ENCODE results near the gene ADGRD2. TPM values are rescaled to one million over a fixed set of nuclear protein-coding genes. Genes with fewer than 3 reads are reported as not detected.

The ADGRD2 gene
- total RNA-seq, 2 donors from 2014 or later = 1.0 to 4.0 TPM

- Histone ChIP-seq H3K27me3 (replicated peaks; ENCODE audit: insufficient read depth) (peaks cover 20% of the 10 kb centered on the region), H3K36me3 (no peaks in the 10 kb centered on the region)
- intact Hi-C loops (cut with DNase I) = no loop called here
These were observed 29.1 kb downstream of the ADGRD2 start for GRCh38 chr9:124479371-124479770.

DNA sequence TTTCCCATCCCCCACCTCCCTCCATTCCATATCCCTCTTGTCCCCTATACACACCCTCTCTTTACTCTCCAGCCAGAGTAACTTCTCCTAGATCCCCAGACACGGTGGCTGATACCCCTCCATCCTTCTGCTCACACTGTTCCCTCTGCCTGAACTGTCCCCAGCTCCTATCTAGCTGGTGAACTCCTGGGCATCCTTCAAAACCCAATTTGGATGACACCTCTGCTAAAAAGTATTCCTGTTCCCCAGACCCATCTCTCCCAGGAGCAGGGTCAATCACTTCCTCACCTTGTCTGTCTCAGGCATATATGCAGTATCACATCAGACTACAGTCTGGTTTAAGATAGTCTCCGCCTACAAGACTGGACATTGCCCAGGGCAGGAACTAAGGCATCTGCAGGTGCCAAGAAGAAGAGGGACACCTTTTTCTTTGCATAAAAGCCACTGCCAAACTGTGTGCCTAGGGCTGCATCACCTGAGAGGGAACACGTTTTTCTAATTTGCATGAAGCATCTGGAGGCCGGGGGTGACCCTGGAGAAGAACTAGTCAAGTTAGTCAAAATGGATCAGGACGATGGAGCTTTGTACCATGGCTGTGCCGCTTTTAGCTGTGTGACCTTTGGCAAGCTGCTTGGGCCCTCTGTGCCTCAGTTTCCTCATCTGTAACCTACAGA lies 29.8 kb downstream of the ADGRD2 start:
- H3K27me3 ChIP-seq (replicated peaks; ENCODE audit: insufficient read depth) = peaks cover 20% of the 10 kb centered on the region
- no peak for DNase-seq (ENCODE audit: low spot score)
- H3K4me1 ChIP-seq (replicated peaks) = no peaks in the 10 kb centered on the region
- H3K4me3 ChIP-seq = no peak overlapping the region
- intact Hi-C loops (cut with DNase I) = no loop called here
- no peaks in the 10 kb centered on the region for H3K36me3 ChIP-seq
- TF ChIP-seq, protein P1, sequence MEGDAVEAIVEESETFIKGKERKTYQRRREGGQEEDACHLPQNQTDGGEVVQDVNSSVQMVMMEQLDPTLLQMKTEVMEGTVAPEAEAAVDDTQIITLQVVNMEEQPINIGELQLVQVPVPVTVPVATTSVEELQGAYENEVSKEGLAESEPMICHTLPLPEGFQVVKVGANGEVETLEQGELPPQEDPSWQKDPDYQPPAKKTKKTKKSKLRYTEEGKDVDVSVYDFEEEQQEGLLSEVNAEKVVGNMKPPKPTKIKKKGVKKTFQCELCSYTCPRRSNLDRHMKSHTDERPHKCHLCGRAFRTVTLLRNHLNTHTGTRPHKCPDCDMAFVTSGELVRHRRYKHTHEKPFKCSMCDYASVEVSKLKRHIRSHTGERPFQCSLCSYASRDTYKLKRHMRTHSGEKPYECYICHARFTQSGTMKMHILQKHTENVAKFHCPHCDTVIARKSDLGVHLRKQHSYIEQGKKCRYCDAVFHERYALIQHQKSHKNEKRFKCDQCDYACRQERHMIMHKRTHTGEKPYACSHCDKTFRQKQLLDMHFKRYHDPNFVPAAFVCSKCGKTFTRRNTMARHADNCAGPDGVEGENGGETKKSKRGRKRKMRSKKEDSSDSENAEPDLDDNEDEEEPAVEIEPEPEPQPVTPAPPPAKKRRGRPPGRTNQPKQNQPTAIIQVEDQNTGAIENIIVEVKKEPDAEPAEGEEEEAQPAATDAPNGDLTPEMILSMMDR (IDR thresholded peaks at IDR 0.05) = no peak
- no peak for TF ChIP-seq POLR2A (IDR thresholded peaks at IDR 0.05)
- TF ChIP-seq POLR2AphosphoS5 (IDR thresholded peaks at IDR 0.05) = no peak
- no peak overlapping the region for H3K27ac ChIP-seq
- no peaks in the 10 kb centered on the region for H3K9me3 ChIP-seq
- 86% methylated on average over 6 of the region's 6 CpGs for WGBS

More at GRCh38 chr9:124479371-124479770, 29.1 kb downstream of the ADGRD2 start:
- no peak overlapping the region for H3K27ac ChIP-seq
- H3K9me3 ChIP-seq = no peaks in the 10 kb centered on the region
- H3K4me3 ChIP-seq = no peak overlapping the region
- 92% methylated on average over 15 of the region's 16 CpGs for WGBS
- H3K4me1 ChIP-seq (replicated peaks) = no peaks in the 10 kb centered on the region
- no peak for TF ChIP-seq POLR2AphosphoS5 (IDR thresholded peaks at IDR 0.05)
- TF ChIP-seq POLR2A (IDR thresholded peaks at IDR 0.05) = no peak
- TF ChIP-seq, protein P1 (IDR thresholded peaks at IDR 0.05) = no peak
- no peak for DNase-seq (ENCODE audit: low spot score)

GRCh38 chr9:124480621-124480981 lies 30.4 kb downstream of the ADGRD2 start:
- Histone ChIP-seq H3K4me3 (no peak overlapping the region), H3K36me3 (no peaks in the 10 kb centered on the region), H3K27ac (no peak overlapping the region), H3K9me3 (no peaks in the 10 kb centered on the region), H3K4me1 (replicated peaks) (no peaks in the 10 kb centered on the region), H3K27me3 (replicated peaks; ENCODE audit: insufficient read depth) (peaks cover 20% of the 10 kb centered on the region)
- intact Hi-C loops (cut with DNase I) = no loop called here
- TF ChIP-seq POLR2AphosphoS5 (IDR thresholded peaks at IDR 0.05) (no peak), POLR2A (IDR thresholded peaks at IDR 0.05) (no peak)
- TF ChIP-seq, protein P1 (IDR thresholded peaks at IDR 0.05) = no peak
- DNase-seq (ENCODE audit: low spot score) = no peak
- WGBS = 40% methylated on average over 7 of the region's 7 CpGs

DNA sequence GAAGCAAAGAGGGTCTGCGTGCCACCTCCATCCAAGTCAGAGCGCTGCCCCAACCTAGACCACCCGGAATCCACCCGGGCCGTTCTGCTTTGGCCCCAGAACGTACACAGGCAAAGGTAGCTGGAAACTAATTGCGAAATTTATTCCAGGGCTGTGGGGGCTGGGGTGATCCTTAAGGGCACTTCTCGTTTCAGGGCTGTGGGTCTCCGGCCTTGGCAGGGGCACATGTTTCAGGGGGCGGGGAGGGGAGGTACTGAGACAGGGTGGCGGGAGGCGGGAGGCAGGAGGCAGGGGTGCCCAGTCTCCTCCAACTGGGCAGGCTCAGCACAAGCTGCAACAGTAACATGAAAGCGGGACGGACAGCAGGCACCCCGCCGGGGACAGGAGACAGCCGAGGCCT lies 30.9 kb downstream of the ADGRD2 start:
- Histone ChIP-seq H3K36me3 (no peaks in the 10 kb centered on the region), H3K4me1 (replicated peaks) (no peaks in the 10 kb centered on the region), H3K9me3 (no peaks in the 10 kb centered on the region), H3K4me3 (no peak overlapping the region), H3K27me3 (replicated peaks; ENCODE audit: insufficient read depth) (peaks cover 21% of the 10 kb centered on the region), H3K27ac (no peak overlapping the region)
- WGBS = 68% methylated on average over 13 of the region's 17 CpGs
- TF ChIP-seq POLR2AphosphoS5 (IDR thresholded peaks at IDR 0.05) (no peak), POLR2A (IDR thresholded peaks at IDR 0.05) (no peak)
- TF ChIP-seq, protein P1 (IDR thresholded peaks at IDR 0.05) = no peak
- intact Hi-C loops (cut with DNase I) = no loop called here
- no peak for DNase-seq (ENCODE audit: low spot score)

DNA sequence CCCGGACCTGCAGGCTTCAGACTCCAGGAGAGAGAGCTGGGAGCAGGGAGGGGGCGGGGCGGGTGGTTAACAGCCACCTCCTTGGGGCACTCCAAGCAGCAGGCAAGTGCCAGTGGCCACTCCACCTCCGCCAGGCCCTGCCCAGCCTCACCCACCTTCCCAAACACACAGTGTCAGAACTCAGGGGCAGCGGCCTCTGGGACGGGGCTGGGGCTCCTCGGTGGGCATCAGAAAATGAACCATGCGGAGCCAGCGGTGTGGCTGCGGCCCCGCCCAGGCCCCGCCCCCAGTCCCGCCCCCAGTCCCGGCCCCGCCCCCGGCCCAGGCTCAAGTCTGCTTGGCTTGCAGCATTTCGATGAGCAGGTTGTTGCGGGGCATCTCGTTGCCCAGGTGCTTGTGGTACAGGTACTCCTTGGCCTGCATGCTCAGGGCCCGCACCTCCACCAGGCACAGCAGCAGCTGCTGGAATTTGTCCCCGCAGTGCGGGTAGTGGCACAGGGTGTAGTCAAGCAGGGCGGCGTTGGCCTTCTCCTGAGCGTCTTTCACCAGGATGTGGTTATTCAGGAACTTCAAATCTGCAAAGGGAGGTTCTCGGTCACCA lies 32.3 kb downstream of the ADGRD2 start:
- TF ChIP-seq POLR2A (IDR thresholded peaks at IDR 0.05) (no peak), POLR2AphosphoS5 (IDR thresholded peaks at IDR 0.05) (no peak)
- TF ChIP-seq, protein P1 (IDR thresholded peaks at IDR 0.05) = no peak
- intact Hi-C loops (cut with DNase I) = no loop called here
- H3K4me3 ChIP-seq = no peak overlapping the region
- H3K27ac ChIP-seq = no peak overlapping the region
- no peaks in the 10 kb centered on the region for H3K36me3 ChIP-seq
- H3K4me1 ChIP-seq (replicated peaks) = no peaks in the 10 kb centered on the region
- no peak for DNase-seq (ENCODE audit: low spot score)
- 35% methylated on average over 25 of the region's 26 CpGs for WGBS
- no peaks in the 10 kb centered on the region for H3K9me3 ChIP-seq
- peaks cover 18% of the 10 kb centered on the region for H3K27me3 ChIP-seq (replicated peaks; ENCODE audit: insufficient read depth)
